Pancreas (tissue), 10 donors: ENCODE results near the gene ACTRT2. TPM values are rescaled to one million over a fixed set of nuclear protein-coding genes. Genes with fewer than 3 reads are reported as not detected.

ENCODE experiments used
- ATAC-seq, 4 donors: fragments of 200-7000 bp; cut with Tn5 transposase; one replicate each; pipeline versions ENCODE4 v1.8.0 to v1.9.1; 2020; ENCODE audit warnings: mild to moderate bottlenecking in 4 of 4, moderate library complexity in 4 of 4
- DNase-seq, 6 donors: peaks; one replicate each; pipeline ENCODE4 v3.0.0-alpha.2; 2020
- FAIRE-seq: peaks from 2 replicates; lab custom pipeline; 2012; peaks lifted over from hg19 to GRCh38; lab: Jason Lieb, UNC
- H3K27ac ChIP-seq, 4 donors: fragments of 200-600 bp; sonication (generic); 1 replicate in 3 of 4; 2 replicates in 1 of 4; pipeline versions ENCODE4 v1.5.0 to v1.8.0; 2020
- H3K27me3 ChIP-seq, 4 donors: fragments of 200-600 bp; one replicate each; pipeline ENCODE4 v1.8.0; 2021
- H3K36me3 ChIP-seq, 3 donors: fragments of 200-600 bp; sonication (generic) in 1 of 3; one replicate each; pipeline versions ENCODE4 v1.5.0 to v1.8.0; 2020 to 2021
- H3K4me1 ChIP-seq, 3 donors: fragments of 200-600 bp; one replicate each; pipeline ENCODE4 v1.8.0; 2021
- H3K4me3 ChIP-seq, 4 donors: fragments of 200-600 bp; sonication (generic) in 2 of 4; one replicate each; pipeline versions ENCODE4 v1.5.0 to v1.8.0; 2020 to 2021
- H3K9me3 ChIP-seq, 4 donors: fragments of 200-600 bp; one replicate each; pipeline ENCODE4 v1.8.0; 2021
- WGBS, 2 donors: extraction: QIAGEN DNeasy Blood & Tissue Kit; methylation state at CpG; one replicate each; pipeline ENCODE4 v1.1.7; 2013; 5-methylcytosine and 5-hydroxymethylcytosine counted together
- intact Hi-C, 3 donors: fragments of 100-400 bp; cut with DNase I; formaldehyde crosslinking; loops; one replicate each; pipeline versions ENCODE4 v1.11.1 to v1.14.2; 2022
- polyA plus RNA-seq, 2 donors: library from polyadenylated mRNA; stranded (reverse); fragments of 200-250 nt; gene quantifications; one replicate each; pipeline ENCODE4 v1.2.3, GENCODE V29; 2013
- total RNA-seq, 6 donors: library from RNA; stranded (reverse); fragmentation: NEBNext Ultra II Directional in 4 of 6; extraction: Animal tissue kit (Norgen Biotek cat#: 25700) in 4 of 6; gene quantifications; one replicate each; pipeline versions ENCODE4 v1.2.1 to v1.2.4, GENCODE V29; 2021 to 2023
- TF ChIP-seq, protein P1 (sequence below), 4 donors: fragments of 200-600 bp; sonication (generic) in 3 of 4; IDR thresholded peaks; one replicate each; pipeline versions ENCODE4 v1.5.0 to v1.8.0; 2021; ENCODE audit warnings: antibody characterized with exemption in 4 of 4
- donor health status: healthy with polysubstance abuse.
- donor health status: DM: no; HTN: no; CAD: no; lungs with moderate emphysema.
- donor health status: DM: no; HTN: no; CAD: no.
- donor health status: control.
- donor health status: control.
- donor health status: Bipolar disorder and iron deficiency.
- donor health status: DM: yes; HTN: yes; CAD: no.
- donor health status: DM: no; HTN: no; CAD: no.
- donor health status: DM: no; HTN: no; CAD: no.
- donor health status: DM: yes; HTN: yes; CAD: no.

The ACTRT2 gene
- total and polyA plus RNA-seq, 8 donors: not detected

DNA sequence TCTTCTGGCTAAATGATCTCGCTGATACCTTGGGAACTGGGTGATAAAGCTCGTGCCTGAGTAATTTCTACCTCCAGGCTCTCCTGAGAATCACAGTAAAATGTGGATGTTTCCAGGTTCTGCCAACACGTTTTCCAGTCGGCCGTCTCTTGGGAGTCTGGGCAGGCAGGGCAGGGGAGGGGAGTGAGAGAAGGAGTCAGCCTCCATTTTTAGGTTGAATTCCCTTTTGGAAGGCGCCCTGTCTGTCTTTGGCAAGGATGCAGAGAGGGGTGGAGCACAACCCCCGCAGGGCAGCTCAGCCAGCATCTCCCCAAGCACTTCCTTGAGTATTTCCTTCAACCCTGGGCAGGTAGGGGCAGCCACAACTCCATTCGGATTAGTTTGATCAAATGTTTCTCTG lies 15.5 kb upstream of the ACTRT2 start:
- TF ChIP-seq, protein P1, sequence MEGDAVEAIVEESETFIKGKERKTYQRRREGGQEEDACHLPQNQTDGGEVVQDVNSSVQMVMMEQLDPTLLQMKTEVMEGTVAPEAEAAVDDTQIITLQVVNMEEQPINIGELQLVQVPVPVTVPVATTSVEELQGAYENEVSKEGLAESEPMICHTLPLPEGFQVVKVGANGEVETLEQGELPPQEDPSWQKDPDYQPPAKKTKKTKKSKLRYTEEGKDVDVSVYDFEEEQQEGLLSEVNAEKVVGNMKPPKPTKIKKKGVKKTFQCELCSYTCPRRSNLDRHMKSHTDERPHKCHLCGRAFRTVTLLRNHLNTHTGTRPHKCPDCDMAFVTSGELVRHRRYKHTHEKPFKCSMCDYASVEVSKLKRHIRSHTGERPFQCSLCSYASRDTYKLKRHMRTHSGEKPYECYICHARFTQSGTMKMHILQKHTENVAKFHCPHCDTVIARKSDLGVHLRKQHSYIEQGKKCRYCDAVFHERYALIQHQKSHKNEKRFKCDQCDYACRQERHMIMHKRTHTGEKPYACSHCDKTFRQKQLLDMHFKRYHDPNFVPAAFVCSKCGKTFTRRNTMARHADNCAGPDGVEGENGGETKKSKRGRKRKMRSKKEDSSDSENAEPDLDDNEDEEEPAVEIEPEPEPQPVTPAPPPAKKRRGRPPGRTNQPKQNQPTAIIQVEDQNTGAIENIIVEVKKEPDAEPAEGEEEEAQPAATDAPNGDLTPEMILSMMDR (IDR thresholded peaks at IDR 0.05): no peak
- Histone ChIP-seq H3K36me3 (no peaks in the 10 kb centered on the region), H3K4me3 (no peak overlapping the region), H3K27ac (no peak overlapping the region), H3K4me1 (no peaks in the 10 kb centered on the region), H3K9me3 (no peaks in the 10 kb centered on the region), H3K27me3 (no peaks in the 10 kb centered on the region)
- FAIRE-seq (no peak), DNase-seq (no peak), ATAC-seq (no peak)
- 77 to 82% methylated on average over 8 of the region's 8 CpGs for whole genome bisulfite sequencing, 2 donors
- intact Hi-C loops: no loop called here

DNA sequence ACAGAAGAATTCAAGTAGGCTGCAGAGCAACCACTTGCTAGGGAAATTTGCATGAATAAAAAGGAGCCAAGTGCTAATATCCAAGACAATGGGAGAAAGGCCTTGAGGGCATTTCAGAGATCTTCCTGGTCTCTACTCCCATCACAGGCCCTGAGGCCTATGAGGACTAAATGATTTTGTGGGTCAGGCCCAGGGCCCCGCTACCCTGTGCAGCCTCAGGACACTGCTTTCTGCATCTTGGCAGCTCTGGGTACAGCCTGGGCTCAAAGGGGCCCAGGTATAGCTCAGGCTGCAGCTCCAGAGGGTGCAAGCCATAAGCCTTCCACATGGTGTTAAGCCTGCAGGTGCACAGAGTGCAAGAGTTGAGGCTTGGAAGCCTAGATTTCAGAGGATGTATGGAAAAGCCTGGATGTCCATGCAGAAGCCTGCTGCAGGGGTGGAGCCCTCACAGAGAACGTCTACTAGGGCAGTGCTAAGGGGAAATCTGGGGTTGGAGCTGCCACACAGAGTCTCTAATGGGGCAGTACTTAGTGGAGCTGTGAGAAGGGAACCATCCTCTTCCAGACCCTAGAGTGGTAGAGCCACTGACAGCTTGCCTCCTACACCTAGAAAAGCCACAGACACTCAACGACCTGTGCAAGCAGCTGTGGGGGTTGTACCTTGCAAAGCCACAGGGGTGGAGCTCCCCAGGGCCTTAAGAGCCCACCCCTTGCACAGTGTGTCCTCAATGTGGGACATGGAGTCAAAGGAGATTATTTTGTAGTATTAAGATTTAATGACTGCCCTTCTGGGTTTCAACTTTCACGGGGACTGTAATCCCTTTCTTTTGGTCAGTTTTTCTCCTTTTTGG lies 13.7 kb upstream of the ACTRT2 start:
- ATAC-seq: no peak
- no peak for FAIRE-seq
- Histone ChIP-seq H3K4me1 (peaks cover 0 to under 1% (median 0%) of the 10 kb centered on the region in 3 donors), H3K4me3 (no peak overlapping the region), H3K27me3 (no peaks in the 10 kb centered on the region), H3K9me3 (no peaks in the 10 kb centered on the region), H3K27ac (no peak overlapping the region), H3K36me3 (no peaks in the 10 kb centered on the region)
- TF ChIP-seq, protein P1 (IDR thresholded peaks at IDR 0.05): no peak
- intact Hi-C loops: no loop called here
- no peak for DNase-seq
- WGBS, 2 donors: 85 to 96% methylated on average over 4 of the region's 4 CpGs

DNA sequence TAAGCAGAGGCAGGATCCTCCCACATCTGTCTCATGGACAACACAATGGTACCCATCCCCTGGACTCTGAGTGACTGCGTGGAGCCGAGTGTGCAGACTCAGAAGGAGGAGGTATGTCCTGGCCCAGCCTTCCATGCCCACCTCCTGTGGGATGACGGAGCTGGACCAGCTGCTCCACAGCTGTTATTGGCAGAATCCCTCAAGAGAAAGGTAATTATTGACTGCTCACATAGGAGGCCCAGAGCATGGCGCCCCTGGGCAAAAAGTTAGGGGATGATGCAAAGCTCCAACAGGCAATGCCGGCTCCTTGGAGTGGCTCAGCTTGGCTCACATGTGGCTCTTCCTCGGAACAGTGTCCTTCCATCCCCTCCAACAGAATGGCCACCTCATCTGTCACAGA lies 12.2 kb upstream of the ACTRT2 start:
- ATAC-seq (no peak), DNase-seq (no peak), FAIRE-seq (no peak)
- Histone ChIP-seq H3K9me3 (no peaks in the 10 kb centered on the region), H3K27me3 (no peaks in the 10 kb centered on the region), H3K4me3 (no peak overlapping the region), H3K36me3 (no peaks in the 10 kb centered on the region), H3K4me1 (peaks cover 0 to 5% (median 0%) of the 10 kb centered on the region in 3 donors), H3K27ac (no peak overlapping the region)
- intact Hi-C loops: no loop called here
- 90 to 94% methylated on average over 6 of the region's 6 CpGs for WGBS, 2 donors
- TF ChIP-seq, protein P1 (IDR thresholded peaks at IDR 0.05): no peak

DNA sequence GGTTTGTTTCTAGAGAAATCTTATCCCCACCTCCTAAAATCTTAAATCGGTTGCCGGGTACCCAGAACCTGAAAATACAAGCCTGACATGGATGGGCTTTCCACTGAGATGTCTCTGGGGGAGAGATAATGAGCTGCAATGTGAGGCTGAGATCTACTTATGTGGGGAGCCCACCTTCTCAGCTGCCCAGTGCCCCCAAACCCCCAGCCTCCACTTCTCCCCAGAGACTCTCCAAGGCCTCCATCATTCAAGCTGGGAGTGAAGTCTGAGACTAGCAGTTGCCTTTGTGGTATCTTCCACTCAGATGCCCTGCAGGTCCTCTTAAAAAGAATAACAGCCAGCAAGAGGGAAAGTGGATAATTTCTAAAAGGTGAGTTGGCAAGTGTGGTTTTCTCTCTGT lies 11.7 kb upstream of the ACTRT2 start:
- no peak for FAIRE-seq
- Histone ChIP-seq H3K27ac (no peak overlapping the region), H3K27me3 (no peaks in the 10 kb centered on the region), H3K36me3 (no peaks in the 10 kb centered on the region), H3K4me1 (peaks cover 0 to 5% (median 0%) of the 10 kb centered on the region in 3 donors), H3K4me3 (no peak overlapping the region), H3K9me3 (no peaks in the 10 kb centered on the region)
- 94 to 95% methylated on average over 2 of the region's 2 CpGs for WGBS, 2 donors
- ATAC-seq: no peak
- TF ChIP-seq, protein P1 (IDR thresholded peaks at IDR 0.05): no peak
- intact Hi-C loops: no loop called here
- no peak for DNase-seq

DNA sequence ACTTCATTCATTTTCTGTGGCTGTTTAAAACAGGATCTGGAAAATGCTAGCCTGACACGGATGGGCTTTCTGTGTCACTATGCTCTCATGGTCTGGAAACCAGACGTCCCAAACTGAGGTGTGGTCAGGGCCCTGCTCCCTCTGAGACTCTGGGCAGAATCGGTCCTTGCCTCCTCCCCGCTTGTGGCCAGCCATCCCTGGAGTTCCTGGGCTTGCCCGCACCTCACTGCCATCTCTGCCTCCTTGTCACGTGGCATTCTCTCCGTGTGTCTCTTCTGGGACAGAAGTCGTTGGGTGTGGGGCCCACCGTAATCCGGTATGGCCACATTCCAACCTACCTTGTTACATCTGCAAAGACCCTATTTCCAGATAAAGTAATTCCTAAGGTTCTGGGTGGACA lies 10.1 kb upstream of the ACTRT2 start:
- no peak for FAIRE-seq
- H3K4me1 ChIP-seq: peaks cover 0 to 5% (median 0%) of the 10 kb centered on the region in 3 donors
- no peaks in the 10 kb centered on the region for H3K9me3 ChIP-seq
- H3K36me3 ChIP-seq: no peaks in the 10 kb centered on the region
- intact Hi-C loops: loop anchor here (5.0 to 10.0 kb wide), 2 partner anchors 404 to 416 kb away; no protein-coding TSS in a partner anchor
- DNase-seq: no peak
- TF ChIP-seq, protein P1 (IDR thresholded peaks at IDR 0.05): no peak
- 73 to 84% methylated on average over 10 of the region's 10 CpGs for WGBS, 2 donors
- ATAC-seq: no peak
- H3K4me3 ChIP-seq: no peak overlapping the region
- no peak overlapping the region for H3K27ac ChIP-seq
- H3K27me3 ChIP-seq: no peaks in the 10 kb centered on the region
